HCT116 (cell line): ENCODE results near the gene SYNE2. TPM values are rescaled to one million over a fixed set of nuclear protein-coding genes. Genes with fewer than 3 reads are reported as not detected.

Experiments
- ATAC-seq: fragments of 200-7000 bp; cut with Tn5 transposase; 2 replicates; pipeline ENCODE4 v1.9.1; 2020; ENCODE audit warnings: mild to moderate bottlenecking, moderate library complexity
- BruUV-seq: library from RNA; stranded (reverse); fragments of 400-500 nt; replicated peaks from 2 replicates; lab custom pipeline; 2021; lab: Mats Ljungman, UMichigan
- CTCF ChIA-PET: fragments of 300-600 bp; sonication (Branson Sonifier 250); formaldehyde crosslinking; loops from one replicate; lab custom pipeline; 2021; ENCODE audit warnings: antibody characterized with exemption; lab: Charles Lee
- POLR2A ChIA-PET: fragments of 300-600, 350-600 bp; sonication (Branson Sonifier 250); formaldehyde crosslinking; loops from one replicate; lab custom pipeline; 2021; ENCODE audit warnings: antibody characterized with exemption; lab: Charles Lee
- RAD21 ChIA-PET, 2 experiments: fragments of 300-600 bp; sonication (Branson Sonifier 250); formaldehyde crosslinking; loops; one replicate each; lab custom pipeline; 2023; ENCODE audit warnings: low total read pairs in 2 of 2; ENCODE audit not compliant: uncharacterized antibody in 2 of 2, unreplicated experiment in 2 of 2, low non-redundant PET in 1 of 2; lab: Charles Lee
- DNase-seq: peaks from one replicate; pipeline ENCODE4 v3.0.0-alpha.2; 2010; ENCODE audit warnings: low read depth, low spot score
- H2AFZ ChIP-seq: fragments of 200-600 bp; shearing (Covaris generic), sonication (generic); 2 replicates; pipeline ENCODE4 v1.6.1; 2017; ENCODE audit warnings: low read depth, mixed run types, mixed read lengths, antibody characterized with exemption, low read length; ENCODE audit not compliant: poor library complexity, severe bottlenecking
- H3K27ac ChIP-seq: 2 replicates; pipeline ENCODE4 v1.5.1; 2012; ENCODE audit warnings: low read depth, low read length
- H3K27me3 ChIP-seq: fragments of 200-600 bp; sonication (generic); 2 replicates; pipeline ENCODE4 v1.6.1; 2016; ENCODE audit warnings: mixed run types, low read length, mixed read lengths; ENCODE audit not compliant: insufficient read depth
- H3K36me3 ChIP-seq, 2 experiments: fragments of 200-500 bp in 1 of 2; fragments of 200-600 bp in 1 of 2; sonication (Bioruptor generic) in 1 of 2; sonication (generic) in 1 of 2; 2 replicates each; pipeline versions ENCODE4 v1.5.1 to v1.6.1; 2014 to 2016; ENCODE audit warnings: low read length in 2 of 2, inconsistent platforms in 1 of 2, mixed read lengths in 1 of 2, mixed run types in 1 of 2; ENCODE audit not compliant: insufficient read depth in 2 of 2, control insufficient read depth in 1 of 2
- H3K4me1 ChIP-seq, 2 experiments: fragments of 200-600 bp in 1 of 2; sonication (generic) in 1 of 2; 2 replicates each; pipeline versions ENCODE4 v1.5.1 to v1.6.1; 2012 to 2017; ENCODE audit warnings: low read length in 2 of 2, inconsistent platforms in 1 of 2, mild to moderate bottlenecking in 1 of 2, mixed read lengths in 1 of 2, mixed run types in 1 of 2, moderate library complexity in 1 of 2; ENCODE audit not compliant: insufficient read depth in 2 of 2, control insufficient read depth in 1 of 2
- H3K4me2 ChIP-seq: fragments of 200-600 bp; sonication (generic); 2 replicates; pipeline ENCODE4 v1.6.1; 2017; ENCODE audit warnings: mixed run types, low read length, mixed read lengths
- H3K4me3 ChIP-seq, 2 experiments: fragments of 200-600 bp in 1 of 2; sonication (generic) in 1 of 2; replicated peaks in 1 of 2; 2 replicates each; pipeline ENCODE4 v1.5.1; 2011 to 2016; ENCODE audit warnings: low read length in 2 of 2, control low read depth in 1 of 2, low read depth in 1 of 2, mild to moderate bottlenecking in 1 of 2, mixed read lengths in 1 of 2, mixed run types in 1 of 2
- H3K79me2 ChIP-seq: fragments of 200-600 bp; sonication (generic); 2 replicates; pipeline ENCODE4 v1.6.1; 2017; ENCODE audit warnings: mild to moderate bottlenecking, mixed run types, low read length, moderate library complexity, mixed read lengths; ENCODE audit not compliant: insufficient read depth
- H3K9ac ChIP-seq: fragments of 200-600 bp; sonication (generic); 2 replicates; pipeline ENCODE4 v1.6.1; 2016; ENCODE audit warnings: low read length, mixed read lengths
- H3K9me2 ChIP-seq: fragments of 200-600 bp; sonication (generic), shearing (Covaris generic); 2 replicates; pipeline ENCODE4 v1.6.1; 2017; ENCODE audit warnings: mixed run types, mild to moderate bottlenecking, moderate library complexity; ENCODE audit not compliant: insufficient read depth
- H3K9me3 ChIP-seq, 2 experiments: fragments of 200-500 bp in 1 of 2; fragments of 200-600 bp in 1 of 2; sonication (Bioruptor generic) in 1 of 2; sonication (generic) in 1 of 2; 2 replicates each; pipeline ENCODE4 v1.6.1; 2014 to 2017; ENCODE audit warnings: low read length in 2 of 2, mixed read lengths in 2 of 2, inconsistent platforms in 1 of 2, low read depth in 1 of 2, mild to moderate bottlenecking in 1 of 2, mixed run types in 1 of 2, moderate library complexity in 1 of 2; ENCODE audit not compliant: control insufficient read depth in 1 of 2, insufficient read depth in 1 of 2
- H4K20me1 ChIP-seq: fragments of 200-600 bp; sonication (generic), shearing (Covaris generic); 2 replicates; pipeline ENCODE4 v1.6.1; 2017; ENCODE audit warnings: mixed run types, mild to moderate bottlenecking, moderate library complexity; ENCODE audit not compliant: insufficient read depth
- ATF3 ChIP-seq: IDR thresholded peaks from 2 replicates; pipeline ENCODE4 v1.6.1; 2012
- EGR1 ChIP-seq: IDR thresholded peaks from 2 replicates; pipeline ENCODE4 v1.6.1; 2012; ENCODE audit warnings: low read depth
- EZH2phosphoT487 ChIP-seq: fragments of 200-600 bp; IDR thresholded peaks from 2 replicates; pipeline ENCODE4 v1.6.1; 2018; ENCODE audit warnings: antibody characterized with exemption, borderline replicate concordance
- JUND ChIP-seq: IDR thresholded peaks from 2 replicates; pipeline ENCODE4 v1.6.1; 2012
- POLR2AphosphoS5 ChIP-seq: IDR thresholded peaks from 2 replicates; pipeline ENCODE4 v1.6.1; 2011; ENCODE audit warnings: mild to moderate bottlenecking, low read depth, low read length, moderate library complexity
- RAD21 ChIP-seq: IDR thresholded peaks from 2 replicates; pipeline ENCODE4 v1.6.1; 2012; ENCODE audit warnings: low read depth, mild to moderate bottlenecking
- SIN3A ChIP-seq: IDR thresholded peaks from 2 replicates; pipeline ENCODE4 v1.6.1; 2012; ENCODE audit warnings: low read depth
- SP1 ChIP-seq: IDR thresholded peaks from 2 replicates; pipeline ENCODE4 v1.6.1; 2012; ENCODE audit warnings: low read depth
- YY1 ChIP-seq: IDR thresholded peaks from 2 replicates; pipeline ENCODE4 v1.6.1; 2011; ENCODE audit warnings: low read length, low read depth, moderate library complexity, mild to moderate bottlenecking; ENCODE audit not compliant: insufficient replicate concordance; ENCODE audit errors: extremely low read depth
- ZFX ChIP-seq: fragments of 450-650 bp; IDR thresholded peaks from 2 replicates; pipeline ENCODE4 v1.6.1; 2017
- ZNF274 ChIP-seq: fragments of 200-500 bp; sonication (Bioruptor generic); IDR thresholded peaks from 2 replicates; pipeline ENCODE4 v1.6.1; 2014; ENCODE audit warnings: mild to moderate bottlenecking, low read depth, low read length, inconsistent platforms
- intact Hi-C: fragments of 100-400 bp; cut with micrococcal nuclease; formaldehyde crosslinking; loops from 2 replicates; pipeline ENCODE4 v1.10.0; 2022
- total RNA-seq: library from RNA; stranded (reverse); gene quantifications from one replicate; pipeline ENCODE4 v1.2.1, GENCODE V29; 2021; ENCODE audit not compliant: unreplicated experiment
- TF ChIP-seq, protein P1 (sequence below): IDR thresholded peaks from 2 replicates; pipeline ENCODE4 v1.6.1; 2011; ENCODE audit warnings: mild to moderate bottlenecking, low read length, moderate library complexity; ENCODE audit not compliant: insufficient replicate concordance; ENCODE audit errors: extremely low read depth

SYNE2 gene
- total RNA-seq, 1 experiment from 2014 or later, result 28.8 TPM

- TF ChIP-seq ZFX (no peak), POLR2AphosphoS5 (no peak), EGR1 (no peak), SIN3A (no peak), ATF3 (no peak)
- TF ChIP-seq, protein P1, sequence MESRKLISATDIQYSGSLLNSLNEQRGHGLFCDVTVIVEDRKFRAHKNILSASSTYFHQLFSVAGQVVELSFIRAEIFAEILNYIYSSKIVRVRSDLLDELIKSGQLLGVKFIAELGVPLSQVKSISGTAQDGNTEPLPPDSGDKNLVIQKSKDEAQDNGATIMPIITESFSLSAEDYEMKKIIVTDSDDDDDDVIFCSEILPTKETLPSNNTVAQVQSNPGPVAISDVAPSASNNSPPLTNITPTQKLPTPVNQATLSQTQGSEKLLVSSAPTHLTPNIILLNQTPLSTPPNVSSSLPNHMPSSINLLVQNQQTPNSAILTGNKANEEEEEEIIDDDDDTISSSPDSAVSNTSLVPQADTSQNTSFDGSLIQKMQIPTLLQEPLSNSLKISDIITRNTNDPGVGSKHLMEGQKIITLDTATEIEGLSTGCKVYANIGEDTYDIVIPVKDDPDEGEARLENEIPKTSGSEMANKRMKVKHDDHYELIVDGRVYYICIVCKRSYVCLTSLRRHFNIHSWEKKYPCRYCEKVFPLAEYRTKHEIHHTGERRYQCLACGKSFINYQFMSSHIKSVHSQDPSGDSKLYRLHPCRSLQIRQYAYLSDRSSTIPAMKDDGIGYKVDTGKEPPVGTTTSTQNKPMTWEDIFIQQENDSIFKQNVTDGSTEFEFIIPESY, result no peak
These were observed 385.8 kb downstream of the SYNE2 start (continued) for GRCh38 chr14:64238631-64239030.

GRCh38 chr14:64244279-64244678, 391.5 kb downstream of the SYNE2 start:
- TF ChIP-seq ZFX (no peak), ZNF274 (no peak), YY1 (no peak), POLR2AphosphoS5 (no peak), EZH2phosphoT487 (no peak), JUND (no peak), RAD21 (no peak), SP1 (no peak)
- intact Hi-C loops, result no loop called here
- H3K9me2 ChIP-seq, result no peaks in the 10 kb centered on the region
- CTCF ChIA-PET, result no interaction called here
- no peak overlapping the region for H3K4me2 ChIP-seq
- no peaks in the 10 kb centered on the region for H4K20me1 ChIP-seq
- RAD21 ChIA-PET, result no interaction called here
- POLR2A ChIA-PET, result no interaction called here
- no TSS peak for BruUV-seq
- H3K4me1 ChIP-seq, result no peaks in the 10 kb centered on the region
- DNase-seq (no peak), ATAC-seq (no peak)
- H3K9me3 ChIP-seq, result no peaks in the 10 kb centered on the region
- H3K36me3 ChIP-seq, result no peaks in the 10 kb centered on the region
- no peak overlapping the region for H2AFZ ChIP-seq
- no peaks in the 10 kb centered on the region for H3K79me2 ChIP-seq
- H3K27ac ChIP-seq, result no peak overlapping the region
- no peak overlapping the region for H3K9ac ChIP-seq
- H3K4me3 ChIP-seq, result no peak overlapping the region
- no peaks in the 10 kb centered on the region for H3K27me3 ChIP-seq
